HG03442 (cell line): ENCODE measurements around the gene GADD45GIP1.
"Not testable (repeated sequence)": the region's sequence is repeated elsewhere in the genome, so short reads cannot be mapped to it uniquely, and the experiment has no call there.

Experiments
- ATAC-seq: cut with Tn5 transposase; IDR thresholded peaks from one replicate; pipeline ENCODE4 v1.9.1; 2021; ENCODE audit warnings: mild to moderate bottlenecking, moderate library complexity; ENCODE audit not compliant: unreplicated experiment

Gene GADD45GIP1

DNA sequence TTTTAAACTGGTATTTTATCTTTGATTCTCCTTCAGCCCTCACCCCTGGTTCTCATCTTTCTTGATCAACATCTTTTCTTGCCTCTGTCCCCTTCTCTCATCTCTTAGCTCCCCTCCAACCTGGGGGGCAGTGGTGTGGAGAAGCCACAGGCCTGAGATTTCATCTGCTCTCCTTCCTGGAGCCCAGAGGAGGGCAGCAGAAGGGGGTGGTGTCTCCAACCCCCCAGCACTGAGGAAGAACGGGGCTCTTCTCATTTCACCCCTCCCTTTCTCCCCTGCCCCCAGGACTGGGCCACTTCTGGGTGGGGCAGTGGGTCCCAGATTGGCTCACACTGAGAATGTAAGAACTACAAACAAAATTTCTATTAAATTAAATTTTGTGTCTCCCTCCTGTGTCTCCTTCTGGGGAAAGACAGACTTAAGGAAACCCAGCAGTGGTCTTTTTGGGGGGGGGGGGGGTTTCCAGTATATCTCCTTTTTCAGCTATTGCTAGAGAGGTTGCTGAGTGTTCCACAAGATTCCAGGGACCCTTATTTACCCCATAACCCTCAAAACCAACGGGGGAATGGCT lies 12.8 kb downstream of the GADD45GIP1 start:
- no peak for ATAC-seq

GRCh38 chr19:12943437-12944044 lies 13.5 kb downstream of the GADD45GIP1 start:
- ATAC-seq: no peak

- no peak for ATAC-seq
Observed at GRCh38 chr19:12940897-12941296, 16.1 kb downstream of the GADD45GIP1 start.

DNA sequence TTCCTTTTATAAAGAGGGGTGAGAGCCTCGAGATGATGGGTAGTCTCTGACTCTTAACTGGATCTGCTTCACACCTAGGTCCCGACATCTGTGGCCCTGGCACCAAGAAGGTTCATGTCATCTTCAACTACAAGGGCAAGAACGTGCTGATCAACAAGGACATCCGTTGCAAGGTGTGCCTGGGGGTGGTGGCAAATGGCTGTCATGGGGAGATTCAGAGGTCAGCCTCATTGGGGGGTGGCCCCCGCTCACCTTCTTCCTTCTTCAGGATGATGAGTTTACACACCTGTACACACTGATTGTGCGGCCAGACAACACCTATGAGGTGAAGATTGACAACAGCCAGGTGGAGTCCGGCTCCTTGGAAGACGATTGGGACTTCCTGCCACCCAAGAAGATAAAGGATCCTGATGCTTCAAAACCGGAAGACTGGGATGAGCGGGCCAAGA lies 17.0 kb downstream of the GADD45GIP1 start:
- no peak for ATAC-seq

- peak; percentile 7 for ATAC-seq
Observed at GRCh38 chr19:12938779-12939601, 18.0 kb downstream of the GADD45GIP1 start.

DNA sequence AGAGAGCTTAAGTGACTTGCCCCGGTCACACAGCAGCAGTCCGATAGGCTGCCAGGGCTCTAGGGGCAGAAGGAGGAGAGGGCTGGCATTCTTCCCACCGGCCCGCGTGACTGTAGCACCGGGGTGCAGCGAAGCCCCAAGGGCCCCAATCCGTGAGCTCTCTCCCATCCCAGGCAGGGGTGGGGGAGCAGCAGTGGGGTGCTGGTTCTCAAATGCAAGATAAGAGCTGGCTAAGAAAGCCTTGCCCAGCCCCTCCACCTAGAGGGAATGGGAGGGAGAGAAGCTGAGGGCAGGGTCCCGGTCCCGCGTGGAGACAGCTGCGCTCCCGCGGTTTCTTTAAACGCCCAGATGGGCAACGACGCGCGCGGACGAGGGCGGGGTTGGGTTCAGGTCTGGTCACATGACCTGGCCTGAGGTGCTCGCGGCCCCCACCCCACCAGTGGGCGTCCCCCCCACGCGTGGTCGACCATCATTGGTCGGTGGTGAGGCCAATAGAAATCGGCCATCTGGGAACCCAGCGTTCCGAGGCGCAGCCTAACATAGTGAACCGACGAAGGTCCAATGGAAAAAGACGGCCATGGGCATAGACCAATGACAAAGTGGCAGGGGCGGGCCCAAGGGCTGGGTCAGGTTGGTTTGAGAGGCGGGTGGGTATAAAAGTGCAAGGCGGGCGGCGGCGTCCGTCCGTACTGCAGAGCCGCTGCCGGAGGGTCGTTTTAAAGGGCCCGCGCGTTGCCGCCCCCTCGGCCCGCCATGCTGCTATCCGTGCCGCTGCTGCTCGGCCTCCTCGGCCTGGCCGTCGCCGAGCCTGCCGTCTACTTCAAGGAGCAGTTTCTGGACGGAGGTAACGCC lies 18.9 kb downstream of the GADD45GIP1 start, which contains the start of gene CALR:
Gene CALR, plus strand, starts transcription at position 683 of the 852 bp plus-strand sequence. Its CDS starts 71 bp downstream, at position 754.
- ATAC-seq: peak; percentile 87

GRCh38 chr19:12937093-12937926 lies 19.7 kb downstream of the GADD45GIP1 start:
- no peak for ATAC-seq

- ATAC-seq: no peak
Observed at GRCh38 chr19:12936582-12936981, 20.4 kb downstream of the GADD45GIP1 start.

DNA sequence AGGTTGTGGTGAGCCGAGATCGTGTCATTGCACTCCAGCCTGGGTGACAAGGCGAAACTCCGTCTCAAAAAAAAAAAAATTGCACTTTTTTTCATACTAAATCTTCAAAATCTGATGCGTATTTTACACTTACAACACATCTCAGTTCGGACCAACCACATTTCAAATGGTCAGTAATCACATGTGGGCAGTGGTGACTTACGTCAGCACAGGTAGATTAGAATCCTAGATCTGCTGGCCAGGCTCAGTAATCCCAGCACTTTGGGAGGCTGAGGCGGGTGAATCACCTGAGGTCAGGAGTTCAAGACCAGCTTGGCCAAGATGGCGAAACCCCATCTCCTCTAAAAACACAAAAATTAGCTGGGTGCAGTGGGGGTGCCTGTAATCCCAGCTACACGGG lies 22.0 kb downstream of the GADD45GIP1 start:
- no peak for ATAC-seq

GRCh38 chr19:12933287-12934072 lies 23.5 kb downstream of the GADD45GIP1 start, which contains the start of gene FARSA:
FARSA (minus strand) TSS chr19:12933711; CDS start chr19:12933696, 15 bp downstream.
- no peak for ATAC-seq

- ATAC-seq: no peak
Observed at GRCh38 chr19:12932392-12933286, 24.4 kb downstream of the GADD45GIP1 start.

DNA sequence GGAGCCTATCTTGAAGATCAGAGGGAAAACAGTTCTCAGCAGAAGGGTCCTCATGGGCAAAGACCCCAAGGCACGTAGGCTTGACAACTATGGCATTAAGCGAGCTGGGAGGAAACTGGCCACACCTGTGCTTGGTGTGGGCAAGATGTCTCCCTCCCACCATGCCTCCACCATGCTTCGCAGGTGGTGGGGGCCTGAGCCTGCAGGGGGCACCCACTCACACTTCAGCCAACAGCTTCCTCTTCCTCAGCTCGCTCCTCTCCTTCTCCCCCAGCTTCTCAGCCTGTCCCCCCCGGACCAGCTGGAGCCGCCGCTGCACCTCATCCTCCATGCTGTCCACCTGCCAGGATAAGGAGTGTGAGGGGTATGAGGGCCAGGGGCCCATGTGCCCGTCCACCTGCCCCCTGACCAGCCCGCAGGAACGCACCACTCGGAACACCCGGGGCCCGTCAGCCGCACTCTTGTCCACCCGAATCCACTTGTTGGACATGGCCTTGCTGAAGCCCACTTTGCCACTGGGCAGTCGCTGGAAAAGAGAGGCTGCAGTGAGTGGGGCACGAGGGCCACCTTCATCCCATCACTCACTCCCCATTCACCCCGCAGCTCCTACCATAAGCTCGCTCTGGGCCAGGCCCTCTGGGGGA lies 26.9 kb downstream of the GADD45GIP1 start:
- no peak for ATAC-seq

GRCh38 chr19:12924621-12925310 lies 32.3 kb downstream of the GADD45GIP1 start:
- no peak for ATAC-seq

GRCh38 chr19:12922959-12923358 lies 34.1 kb downstream of the GADD45GIP1 start:
- ATAC-seq: no peak

- ATAC-seq: no peak
Observed at GRCh38 chr19:12921047-12921446, 36.0 kb downstream of the GADD45GIP1 start.

DNA sequence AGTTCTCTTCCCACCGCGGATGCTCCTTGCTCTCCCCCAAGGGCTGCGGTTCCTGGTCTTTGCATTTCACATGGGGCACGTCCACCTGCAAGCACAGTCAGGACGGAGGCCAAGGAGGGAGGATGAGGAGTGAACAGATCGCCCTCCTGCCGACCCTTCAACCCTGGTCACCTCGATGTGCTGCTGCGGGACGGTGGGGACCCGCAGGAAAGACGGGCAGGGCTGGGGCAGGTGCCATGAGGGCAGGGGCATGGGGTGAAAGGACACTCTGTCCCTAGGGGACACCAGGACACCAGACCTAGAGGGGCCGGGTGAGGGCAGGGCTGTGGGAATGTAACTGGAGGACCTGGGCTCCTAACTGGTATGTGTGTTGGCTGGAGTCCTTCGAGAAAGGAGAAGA lies 38.8 kb downstream of the GADD45GIP1 start:
- ATAC-seq: no peak

- not testable (repeated sequence) for ATAC-seq
Observed at GRCh38 chr19:12915860-12916259, 41.2 kb downstream of the GADD45GIP1 start.
